VCaP (cell line): ENCODE measurements around the gene OSCAR.

Experiments used
- H3K27ac ChIP-seq: fragments of 450-650 bp; 2 replicates; pipeline ENCODE4 v1.5.1; 2017
- CTCF ChIP-seq: fragments of 450-650 bp; conservative IDR thresholded peaks from 2 replicates; pipeline ENCODE4 v1.5.1; 2017; ENCODE audit warnings: mild to moderate bottlenecking, moderate library complexity

The OSCAR gene

GRCh38 chr19:54129617-54129996 is 29.0 kb upstream of the OSCAR start:
- TF ChIP-seq CTCF = no peak
- H3K27ac ChIP-seq = no peak overlapping the region

GRCh38 chr19:54128796-54129616 is 28.4 kb upstream of the OSCAR start:
- no peak overlapping the region for H3K27ac ChIP-seq
- no peak for TF ChIP-seq CTCF

DNA sequence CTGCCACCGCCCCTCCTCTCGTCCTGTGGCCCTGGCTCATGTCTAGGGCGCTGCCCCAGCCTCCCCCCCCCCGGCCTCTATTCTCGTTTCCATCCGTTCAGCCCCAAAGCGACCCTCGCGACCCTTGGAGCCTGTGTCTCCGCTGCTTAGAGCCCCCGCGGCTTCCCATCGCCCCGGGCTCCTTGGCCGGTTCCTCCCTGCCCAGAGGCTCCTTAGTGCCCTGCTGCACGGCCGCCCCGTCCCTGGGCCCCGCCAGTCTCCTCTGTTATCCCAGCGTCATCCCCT is 27.8 kb upstream of the OSCAR start:
- no peak overlapping the region for H3K27ac ChIP-seq
- no peak for TF ChIP-seq CTCF

- TF ChIP-seq CTCF = no peak
- H3K27ac ChIP-seq = no peak overlapping the region
These were observed 27.3 kb upstream of the OSCAR start for GRCh38 chr19:54127688-54128440.

DNA sequence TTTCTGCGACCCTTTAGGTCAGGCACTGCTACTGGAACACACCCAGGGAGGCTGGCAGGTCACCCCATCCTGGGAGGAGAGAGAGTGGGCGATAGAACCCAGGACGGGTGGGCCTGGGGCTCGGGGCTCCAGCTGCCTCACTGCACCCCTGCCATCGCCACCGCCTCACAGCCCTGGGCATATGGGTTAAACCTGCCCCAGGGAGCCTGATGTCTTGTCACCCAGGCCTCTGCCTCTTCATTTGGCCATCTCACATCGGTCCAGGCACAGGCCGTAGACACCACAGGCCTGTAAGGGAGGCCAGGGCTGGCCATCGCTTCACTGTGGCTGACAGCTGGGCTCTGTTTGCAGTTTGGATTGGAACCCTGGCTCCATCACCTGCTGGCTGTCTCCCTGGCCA is 25.1 kb upstream of the OSCAR start:
- no peak overlapping the region for H3K27ac ChIP-seq

GRCh38 chr19:54124393-54124792 is 23.8 kb upstream of the OSCAR start:
- no peak for TF ChIP-seq CTCF
- no peak overlapping the region for H3K27ac ChIP-seq

More for the DNA sequence above, 25.1 kb upstream of the OSCAR start:
- no peak for TF ChIP-seq CTCF

GRCh38 chr19:54123682-54124081 is 23.1 kb upstream of the OSCAR start:
- no peak overlapping the region for H3K27ac ChIP-seq
- TF ChIP-seq CTCF = no peak
